MM.1S (cell line): ENCODE results near the gene TEX19.
"Not testable (repeated sequence)": the region's sequence is repeated elsewhere in the genome, so short reads cannot be mapped to it uniquely, and the experiment has no call there.

ENCODE experiments used
- DNase-seq: peaks from one replicate; pipeline ENCODE4 v3.0.0-alpha.2; 2015
- H2AFZ ChIP-seq: fragments of 300-600 bp; sonication (generic); 2 replicates; pipeline ENCODE4 v1.6.0; 2016; ENCODE audit warnings: antibody characterized with exemption, low read length
- H3F3A ChIP-seq: fragments of 300-600 bp; sonication (generic); 2 replicates; pipeline ENCODE4 v1.6.1; 2016; ENCODE audit warnings: mild to moderate bottlenecking, antibody characterized with exemption, low read length, moderate library complexity, mixed read lengths; ENCODE audit not compliant: insufficient read depth
- H3K27ac ChIP-seq: fragments of 300-600 bp; sonication (generic); 2 replicates; pipeline ENCODE4 v1.5.1; 2016; ENCODE audit warnings: mild to moderate bottlenecking, low read length
- H3K27me3 ChIP-seq: fragments of 300-600 bp; sonication (generic); replicated peaks from 2 replicates; pipeline ENCODE4 v1.6.0; 2016; ENCODE audit warnings: low read length; ENCODE audit not compliant: insufficient read depth
- H3K36me3 ChIP-seq: fragments of 300-600 bp; sonication (generic); replicated peaks from 2 replicates; pipeline ENCODE4 v1.6.1; 2016; ENCODE audit warnings: mild to moderate bottlenecking, low read length, mixed read lengths; ENCODE audit not compliant: insufficient read depth
- H3K4me1 ChIP-seq: fragments of 300-600 bp; sonication (generic); 2 replicates; pipeline ENCODE4 v1.6.1; 2016; ENCODE audit warnings: low read length, mixed read lengths
- H3K4me2 ChIP-seq: fragments of 300-600 bp; sonication (generic); 2 replicates; pipeline ENCODE4 v1.6.0; 2016; ENCODE audit warnings: low read depth, low read length
- H3K4me3 ChIP-seq: fragments of 300-600 bp; sonication (generic); 2 replicates; pipeline ENCODE4 v1.5.1; 2016; ENCODE audit warnings: low read length, mixed read lengths
- H3K79me2 ChIP-seq: fragments of 300-600 bp; sonication (generic); 2 replicates; pipeline ENCODE4 v1.6.1; 2016; ENCODE audit warnings: mixed run types, low read length, mixed read lengths
- H3K9ac ChIP-seq: fragments of 300-600 bp; sonication (generic); 2 replicates; pipeline ENCODE4 v1.6.1; 2016; ENCODE audit warnings: low read length, mixed read lengths
- H3K9me2 ChIP-seq: fragments of 300-600 bp; sonication (generic); replicated peaks from 2 replicates; pipeline ENCODE4 v1.6.1; 2016; ENCODE audit warnings: mild to moderate bottlenecking, low read length, mixed read lengths; ENCODE audit not compliant: insufficient read depth
- H3K9me3 ChIP-seq: fragments of 300-600 bp; sonication (generic); replicated peaks from 2 replicates; pipeline ENCODE4 v1.6.1; 2016; ENCODE audit warnings: mild to moderate bottlenecking, low read length, mixed read lengths; ENCODE audit not compliant: insufficient read depth
- H4K20me1 ChIP-seq: fragments of 300-600 bp; sonication (generic); 2 replicates; pipeline ENCODE4 v1.6.1; 2016; ENCODE audit warnings: mild to moderate bottlenecking, low read length, moderate library complexity, mixed read lengths; ENCODE audit not compliant: insufficient read depth
- EZH2 ChIP-seq: fragments of 300-600 bp; sonication (generic); optimal IDR thresholded peaks from 2 replicates; pipeline ENCODE3; 2017; ENCODE audit warnings: low read depth, mild to moderate bottlenecking, antibody characterized with exemption, low read length, mixed read lengths
- EZH2phosphoT487 ChIP-seq: fragments of 300-600 bp; sonication (generic); IDR thresholded peaks from 2 replicates; pipeline ENCODE4 v1.6.1; 2018; ENCODE audit warnings: antibody characterized with exemption, low read length
- TF ChIP-seq, protein P1 (sequence below): fragments of 300-600 bp; sonication (generic); IDR thresholded peaks from 2 replicates; pipeline ENCODE4 v1.5.1; 2016; ENCODE audit warnings: antibody characterized with exemption, low read length, mixed read lengths

The TEX19 gene

DNA sequence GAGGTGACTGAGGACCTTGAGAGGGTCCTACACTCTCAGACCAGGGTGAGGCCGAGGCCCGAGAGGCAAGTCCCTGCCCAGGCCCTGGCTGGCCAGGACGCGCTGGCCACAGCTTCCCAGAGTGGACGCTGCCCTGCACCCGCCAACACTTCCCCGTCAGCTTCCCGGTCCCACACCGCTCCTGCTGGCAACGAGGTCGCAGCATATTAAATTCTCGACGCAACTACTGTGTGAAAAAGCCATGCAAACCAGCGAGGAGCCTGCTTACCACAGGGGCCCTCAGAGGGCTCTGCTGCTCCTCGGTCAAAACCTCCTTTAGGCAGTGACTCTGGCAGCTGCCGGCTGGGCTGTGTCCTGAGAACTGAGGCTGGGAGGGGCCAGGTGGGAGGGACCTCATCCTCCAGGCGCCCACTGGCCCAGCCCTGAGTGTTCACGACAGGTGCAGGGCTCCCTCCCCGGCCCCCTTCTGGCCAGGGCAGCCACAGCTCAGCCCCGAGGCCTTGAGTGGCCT lies 2.1 kb upstream of the TEX19 start:
- Histone ChIP-seq H3K27ac (peak overlapping the region; percentile 64; the same call in 1 of the 2 replicates), H3K4me2 (peak overlapping the region; percentile 78)

DNA sequence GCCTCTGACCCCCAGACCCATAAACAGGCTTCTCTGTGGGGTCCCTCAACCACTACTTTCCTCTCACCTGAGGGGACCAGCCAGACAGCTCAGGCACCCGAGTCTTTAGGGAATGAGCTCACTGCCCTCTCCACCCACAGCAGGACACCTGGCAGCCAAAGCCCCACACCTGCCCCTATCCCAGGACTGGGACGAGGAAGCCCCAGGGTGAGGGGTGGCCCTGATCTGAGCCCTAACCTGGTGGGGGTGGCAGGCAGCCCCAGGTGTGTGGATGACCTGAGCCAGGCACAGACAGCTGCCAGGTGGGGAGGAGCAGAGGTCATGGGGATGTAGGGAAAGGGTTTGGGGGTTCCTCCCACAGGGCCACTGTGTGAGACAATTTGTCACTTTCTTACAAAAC lies 1.7 kb upstream of the TEX19 start:
- H2AFZ ChIP-seq, result peak overlapping the region; percentile 40
- peaks cover 9% of the 10 kb centered on the region for H3F3A ChIP-seq
- no peaks in the 10 kb centered on the region for H3K27me3 ChIP-seq
- no peak for DNase-seq
- H3K79me2 ChIP-seq, result no peaks in the 10 kb centered on the region
- H3K4me1 ChIP-seq, result peaks cover 39% of the 10 kb centered on the region
- H3K9ac ChIP-seq, result peak overlapping the region; percentile 48
- H3K4me3 ChIP-seq, result no peak overlapping the region
- H4K20me1 ChIP-seq, result no peaks in the 10 kb centered on the region
- H3K4me2 ChIP-seq, result peak overlapping the region; percentile 78; the same call in 1 of the 2 replicates
- TF ChIP-seq EZH2 (no peak), EZH2phosphoT487 (no peak)
- TF ChIP-seq, protein P1, sequence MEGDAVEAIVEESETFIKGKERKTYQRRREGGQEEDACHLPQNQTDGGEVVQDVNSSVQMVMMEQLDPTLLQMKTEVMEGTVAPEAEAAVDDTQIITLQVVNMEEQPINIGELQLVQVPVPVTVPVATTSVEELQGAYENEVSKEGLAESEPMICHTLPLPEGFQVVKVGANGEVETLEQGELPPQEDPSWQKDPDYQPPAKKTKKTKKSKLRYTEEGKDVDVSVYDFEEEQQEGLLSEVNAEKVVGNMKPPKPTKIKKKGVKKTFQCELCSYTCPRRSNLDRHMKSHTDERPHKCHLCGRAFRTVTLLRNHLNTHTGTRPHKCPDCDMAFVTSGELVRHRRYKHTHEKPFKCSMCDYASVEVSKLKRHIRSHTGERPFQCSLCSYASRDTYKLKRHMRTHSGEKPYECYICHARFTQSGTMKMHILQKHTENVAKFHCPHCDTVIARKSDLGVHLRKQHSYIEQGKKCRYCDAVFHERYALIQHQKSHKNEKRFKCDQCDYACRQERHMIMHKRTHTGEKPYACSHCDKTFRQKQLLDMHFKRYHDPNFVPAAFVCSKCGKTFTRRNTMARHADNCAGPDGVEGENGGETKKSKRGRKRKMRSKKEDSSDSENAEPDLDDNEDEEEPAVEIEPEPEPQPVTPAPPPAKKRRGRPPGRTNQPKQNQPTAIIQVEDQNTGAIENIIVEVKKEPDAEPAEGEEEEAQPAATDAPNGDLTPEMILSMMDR, result no peak
- H3K9me3 ChIP-seq, result no peaks in the 10 kb centered on the region
- H3K27ac ChIP-seq, result peak overlapping the region; percentile 64; the same call in 1 of the 2 replicates
- no peaks in the 10 kb centered on the region for H3K9me2 ChIP-seq
- H3K36me3 ChIP-seq, result no peaks in the 10 kb centered on the region

More for the DNA sequence above, 2.1 kb upstream of the TEX19 start:
- TF ChIP-seq, protein P1, result peak; percentile 33
- TF ChIP-seq EZH2 (no peak), EZH2phosphoT487 (no peak)
- Histone ChIP-seq H3K36me3 (no peaks in the 10 kb centered on the region), H3K27me3 (no peaks in the 10 kb centered on the region), H4K20me1 (no peaks in the 10 kb centered on the region), H3K79me2 (no peaks in the 10 kb centered on the region), H3K4me1 (peaks cover 44% of the 10 kb centered on the region), H3K9me3 (no peaks in the 10 kb centered on the region), H3K4me3 (peak overlapping the region; percentile 12), H3F3A (peaks cover 9% of the 10 kb centered on the region), H3K9ac (peak overlapping the region; percentile 48), H2AFZ (peak overlapping the region; percentile 40), H3K9me2 (no peaks in the 10 kb centered on the region)
- DNase-seq, result peak; percentile 91

DNA sequence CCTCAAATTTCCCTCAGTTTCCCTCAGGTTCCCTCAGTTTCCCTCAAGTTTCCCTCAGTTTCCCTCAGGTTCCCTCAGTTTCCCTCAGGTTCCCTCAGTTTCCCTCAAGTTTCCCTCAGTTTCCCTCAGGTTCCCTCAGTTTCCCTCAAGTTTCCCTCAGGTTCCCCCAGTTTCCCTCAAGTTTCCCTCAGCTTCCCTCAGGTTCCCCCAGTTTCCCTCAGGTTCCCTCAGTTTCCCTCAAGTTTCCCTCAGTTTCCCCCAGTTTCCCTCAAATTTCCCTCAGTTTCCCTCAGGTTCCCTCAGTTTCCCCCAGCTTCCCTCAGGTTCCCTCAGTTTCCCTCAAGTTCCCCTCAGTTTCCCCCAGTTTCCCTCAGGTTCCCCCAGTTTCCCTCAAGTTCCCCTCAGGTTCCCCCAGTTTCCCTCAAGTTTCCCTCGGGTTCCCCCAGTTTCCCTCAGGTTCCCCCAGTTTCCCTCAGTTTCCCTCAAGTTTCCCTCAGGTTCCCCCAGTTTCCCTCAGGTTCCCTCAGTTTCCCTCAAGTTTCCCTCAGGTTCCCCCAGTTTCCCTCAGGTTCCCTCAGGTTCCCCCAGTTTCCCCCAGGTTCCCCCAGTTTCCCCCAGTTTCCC lies 516 bp downstream of the TEX19 start:
- H3K4me1 ChIP-seq, result peaks cover 36% of the 10 kb centered on the region
- not testable (repeated sequence) for H3K36me3 ChIP-seq, DNase-seq, H3K27me3 ChIP-seq, H4K20me1 ChIP-seq, H3K79me2 ChIP-seq, H3K27ac ChIP-seq, H3K9me2 ChIP-seq, H2AFZ ChIP-seq, H3K9me3 ChIP-seq, H3K9ac ChIP-seq, H3K4me3 ChIP-seq, H3F3A ChIP-seq, H3K4me2 ChIP-seq
